ENCODE measurements around the gene RAB44. TPM values are rescaled to one million over a fixed set of nuclear protein-coding genes. Genes with fewer than 3 reads are reported as not detected.

RAB44 gene
- total and polyA plus RNA-seq, 9 of the 15 experiments (the other 6 are each of a cell fraction or from before 2014, with no cell fraction given), result not detected

GRCh38 chr6:36679043-36679833, 18.4 kb upstream of the RAB44 start (continued):
- TF ChIP-seq ATF3 (IDR thresholded peaks at IDR 0.05) (peak; percentile 85), ATF3 (CRISPR knock-in tag; conservative IDR thresholded peaks at IDR 0.05) (no peak), ZNF316 (IDR thresholded peaks at IDR 0.05) (no peak), NR2C2 (CRISPR knock-in tag; IDR thresholded peaks at IDR 0.05) (no peak), NR2C2 (tag; IDR thresholded peaks at IDR 0.05) (0 out of 2 replicates have a peak, but pooled peaks have one; percentile 8), CREM (IDR thresholded peaks at IDR 0.05; ENCODE audit: low read depth) (0 out of 2 replicates have a peak, but pooled peaks have one; percentile 23), MIER1 (IDR thresholded peaks at IDR 0.05; ENCODE audit: low read depth) (no peak), NFIC (IDR thresholded peaks at IDR 0.05) (peak; percentile 88), CHD1 (IDR thresholded peaks at IDR 0.05; ENCODE audit: low read length) (peak; percentile 6), RBM17 (IDR thresholded peaks at IDR 0.05; ENCODE audit: borderline replicate concordance, low read depth, low read length) (no peak), ZNF57 (CRISPR knock-in tag; IDR thresholded peaks at IDR 0.05) (no peak), RB1 (IDR thresholded peaks at IDR 0.05; ENCODE audit: low read depth) (no peak; the same call in 1 of the 2 replicates), TBL1XR1 (IDR thresholded peaks at IDR 0.05; ENCODE audit: low read length in 2 of 2) (no peak), ZNF589 (CRISPR knock-in tag; IDR thresholded peaks at IDR 0.05; ENCODE audit: low read depth) (no peak), HDAC6 (IDR thresholded peaks at IDR 0.05; ENCODE audit: low read depth, low read length) (peak; percentile 12; the same call in 1 of the 2 replicates), NFXL1 (CRISPR knock-in tag; IDR thresholded peaks at IDR 0.05) (no peak), JUN (IDR thresholded peaks at IDR 0.05; ENCODE audit: borderline replicate concordance, low read depth, low read length) (peak; percentile 71; the same call in 1 of the 2 replicates), JUN (CRISPR knock-in tag; IDR thresholded peaks at IDR 0.05; ENCODE audit: borderline replicate concordance) (0 out of 2 replicates have a peak, but pooled peaks have one; percentile 6), GTF2A2 (tag; IDR thresholded peaks at IDR 0.05) (no peak), MTF1 (CRISPR knock-in tag; IDR thresholded peaks at IDR 0.05; ENCODE audit: borderline replicate concordance) (no peak), TCF7L2 (IDR thresholded peaks at IDR 0.05; ENCODE audit: low read depth, low read length) (no peak), POLR3G (IDR thresholded peaks at IDR 0.05; ENCODE audit: extremely low read depth, insufficient read length, insufficient replicate concordance) (no peak)
- TF ChIP-seq, protein P1, sequence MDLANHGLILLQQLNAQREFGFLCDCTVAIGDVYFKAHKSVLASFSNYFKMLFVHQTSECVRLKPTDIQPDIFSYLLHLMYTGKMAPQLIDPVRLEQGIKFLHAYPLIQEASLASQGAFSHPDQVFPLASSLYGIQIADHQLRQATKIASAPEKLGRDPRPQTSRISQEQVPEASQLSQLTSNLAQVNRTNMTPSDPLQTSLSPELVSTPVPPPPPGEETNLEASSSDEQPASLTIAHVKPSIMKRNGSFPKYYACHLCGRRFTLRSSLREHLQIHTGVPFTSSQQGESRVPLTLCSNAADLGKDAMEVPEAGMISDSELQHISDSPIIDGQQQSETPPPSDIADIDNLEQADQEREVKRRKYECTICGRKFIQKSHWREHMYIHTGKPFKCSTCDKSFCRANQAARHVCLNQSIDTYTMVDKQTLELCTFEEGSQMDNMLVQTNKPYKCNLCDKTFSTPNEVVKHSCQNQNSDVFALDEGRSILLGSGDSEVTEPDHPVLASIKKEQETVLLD (IDR thresholded peaks at IDR 0.05), result 0 out of 2 replicates have a peak, but pooled peaks have one; percentile 9
- TF ChIP-seq, protein P2, sequence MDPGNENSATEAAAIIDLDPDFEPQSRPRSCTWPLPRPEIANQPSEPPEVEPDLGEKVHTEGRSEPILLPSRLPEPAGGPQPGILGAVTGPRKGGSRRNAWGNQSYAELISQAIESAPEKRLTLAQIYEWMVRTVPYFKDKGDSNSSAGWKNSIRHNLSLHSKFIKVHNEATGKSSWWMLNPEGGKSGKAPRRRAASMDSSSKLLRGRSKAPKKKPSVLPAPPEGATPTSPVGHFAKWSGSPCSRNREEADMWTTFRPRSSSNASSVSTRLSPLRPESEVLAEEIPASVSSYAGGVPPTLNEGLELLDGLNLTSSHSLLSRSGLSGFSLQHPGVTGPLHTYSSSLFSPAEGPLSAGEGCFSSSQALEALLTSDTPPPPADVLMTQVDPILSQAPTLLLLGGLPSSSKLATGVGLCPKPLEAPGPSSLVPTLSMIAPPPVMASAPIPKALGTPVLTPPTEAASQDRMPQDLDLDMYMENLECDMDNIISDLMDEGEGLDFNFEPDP (CRISPR knock-in tag; IDR thresholded peaks at IDR 0.05), result no peak

All from K562 (cell line).